Activated T-cell treated with anti-CD3 and anti-CD28 coated beads for 1 hour (primary cell): Measurements from ENCODE around the gene SSNA1.

Experiments
- DNase-seq: peaks from one replicate; pipeline ENCODE4 v3.0.0-alpha.2; 2020; ENCODE audit warnings: low read depth

Gene SSNA1

DNA sequence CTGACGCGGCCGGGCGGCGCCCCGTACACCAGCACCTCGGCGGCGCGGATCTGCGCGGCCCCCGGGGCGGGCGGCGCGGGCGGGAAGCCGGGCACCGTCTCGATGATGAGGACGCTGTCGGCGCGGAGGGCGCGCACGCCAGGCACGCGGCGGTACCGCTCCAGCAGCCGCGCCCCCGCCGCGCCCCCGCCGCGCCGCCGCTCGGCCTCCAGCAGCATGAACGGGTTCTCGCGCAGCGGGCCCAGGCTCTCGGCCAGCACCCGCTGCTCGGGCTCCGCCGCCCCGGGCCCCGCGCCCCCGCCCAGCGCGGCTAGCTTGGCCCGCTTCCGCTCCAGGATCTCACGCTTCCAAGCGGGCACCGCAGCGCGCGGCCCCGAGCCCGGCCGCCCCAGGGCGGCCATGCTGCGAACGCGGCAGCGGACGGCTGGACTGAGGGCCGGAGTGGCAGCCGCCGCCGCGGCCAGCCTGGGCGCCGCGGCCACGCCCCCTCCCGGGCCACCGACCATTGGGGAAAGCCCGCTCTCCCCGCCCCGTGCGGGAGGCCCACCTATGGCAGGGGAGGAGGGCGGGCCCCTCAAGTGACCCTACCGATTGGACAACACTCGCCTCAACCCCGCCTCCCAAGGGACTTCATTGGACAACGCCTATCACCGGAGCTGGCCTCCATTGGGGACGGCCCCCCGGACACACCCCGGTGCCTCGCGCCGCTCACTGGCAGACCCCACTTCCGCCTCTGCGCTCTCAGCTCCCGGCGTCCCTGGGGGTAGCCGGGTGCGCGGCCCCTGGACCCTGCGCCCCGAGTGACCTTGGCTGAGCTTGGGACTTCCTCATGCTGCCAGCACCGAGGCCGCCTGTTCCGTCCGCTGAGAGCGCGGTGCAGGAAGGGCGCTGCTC lies 12.1 kb downstream of the SSNA1 start, which contains the start of gene TPRN:
Gene TPRN, minus strand, starts transcription at position 431 of the 894 bp plus-strand sequence. Its CDS starts 30 bp downstream, at position 401.
- peak; percentile 97 for DNase-seq

DNA sequence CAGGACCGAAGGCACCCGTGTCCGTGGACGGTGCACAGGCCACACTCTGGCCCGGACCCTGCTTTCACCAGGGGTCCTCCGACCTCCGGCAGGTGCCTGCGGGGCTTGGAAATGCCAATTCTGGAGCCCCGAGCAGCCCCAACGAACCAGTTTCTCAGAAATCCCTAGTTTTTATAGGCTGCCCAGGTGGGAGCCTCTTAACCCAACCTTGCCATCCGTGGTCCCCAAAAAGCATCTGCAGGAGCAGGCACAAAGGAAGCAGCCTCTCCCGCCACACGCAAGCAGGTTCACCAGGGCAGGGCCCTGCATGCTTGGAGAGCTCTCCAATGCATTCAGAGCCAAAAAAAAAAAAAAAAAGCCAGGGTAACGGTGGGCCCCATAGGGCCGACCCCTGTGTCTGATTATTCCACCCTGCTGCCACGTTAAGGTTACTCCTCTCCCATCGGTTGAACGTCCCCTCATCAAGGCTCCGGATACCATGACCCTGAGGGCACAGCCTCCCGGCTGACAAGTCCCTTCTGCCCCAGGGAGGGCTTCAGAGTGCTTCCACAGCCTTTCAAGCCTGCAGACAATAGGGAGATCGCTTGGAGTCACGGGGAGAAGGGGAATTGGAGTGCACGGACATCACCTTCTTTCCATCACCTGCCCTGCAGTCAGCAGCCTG lies 12.9 kb downstream of the SSNA1 start:
- no peak for DNase-seq

DNA sequence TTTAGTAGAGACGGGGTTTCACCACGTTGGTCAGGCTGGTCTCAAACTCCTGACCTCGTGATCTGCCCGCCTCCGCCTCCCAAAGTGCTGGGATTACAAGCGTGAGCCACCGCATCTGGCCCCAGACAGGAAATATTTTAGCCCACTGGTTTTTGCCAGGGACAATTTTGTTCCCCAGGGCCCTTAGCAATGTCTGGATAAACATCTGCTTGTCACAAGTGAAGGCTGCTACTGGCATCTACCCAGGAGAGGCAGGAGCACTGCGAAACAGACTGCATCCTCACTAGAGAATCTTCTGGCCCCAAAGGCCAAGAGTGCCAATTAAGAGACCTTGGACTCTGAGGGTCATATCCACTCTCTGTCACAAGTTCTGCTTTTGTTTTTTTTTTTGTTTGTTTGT lies 14.5 kb downstream of the SSNA1 start:
- no peak for DNase-seq

DNA sequence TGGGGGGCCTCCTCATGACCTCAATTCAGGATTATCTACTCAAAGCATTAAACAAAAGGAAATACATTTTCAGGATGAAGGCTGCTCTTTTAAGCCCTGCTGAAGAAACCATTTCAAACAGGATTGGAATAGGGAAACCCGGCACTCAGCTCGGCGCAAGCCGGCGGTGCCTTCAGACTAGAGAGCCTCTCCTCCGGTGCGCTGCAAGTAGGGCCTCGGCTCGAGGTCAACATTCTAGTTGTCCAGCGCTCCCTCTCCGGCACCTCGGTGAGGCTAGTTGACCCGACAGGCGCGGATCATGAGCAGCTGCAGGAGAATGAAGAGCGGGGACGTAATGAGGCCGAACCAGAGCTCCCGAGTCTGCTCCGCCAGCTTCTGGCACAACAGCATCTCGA lies 16.3 kb downstream of the SSNA1 start:
- no peak for DNase-seq

- DNase-seq = peak; percentile 89
Observed at GRCh38 chr9:137205126-137206069, 16.9 kb downstream of the SSNA1 start, which contains the start of the genes NDOR1 and TMEM203. Gene NDOR1, plus strand, starts transcription at chr9:137205700. Its CDS starts 78 bp downstream, at chr9:137205778. Gene TMEM203, minus strand, starts transcription at chr9:137205648. Its CDS starts 234 bp downstream, at chr9:137205414.

DNA sequence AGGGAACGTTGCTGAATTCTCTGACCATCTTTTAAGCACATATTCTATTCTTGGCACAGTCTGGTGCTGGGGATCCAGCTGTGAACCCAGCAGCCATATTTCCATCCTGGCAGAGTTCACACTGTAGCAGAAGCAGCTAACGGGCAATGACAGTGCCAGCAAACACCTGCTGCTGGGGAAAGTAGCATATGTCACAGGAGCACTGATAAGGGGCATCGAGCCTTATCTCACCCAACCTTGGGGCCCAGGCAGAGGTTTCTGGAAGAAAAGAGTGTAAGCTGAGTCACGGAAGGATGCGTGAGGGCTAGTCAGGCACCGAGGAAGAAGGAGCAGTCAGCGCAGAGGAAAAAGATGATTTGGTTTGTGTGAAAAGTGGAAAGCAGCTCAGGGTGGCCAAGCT lies 18.1 kb downstream of the SSNA1 start:
- no peak for DNase-seq

- DNase-seq = no peak
Observed at GRCh38 chr9:137211532-137211931, 23.1 kb downstream of the SSNA1 start.

DNA sequence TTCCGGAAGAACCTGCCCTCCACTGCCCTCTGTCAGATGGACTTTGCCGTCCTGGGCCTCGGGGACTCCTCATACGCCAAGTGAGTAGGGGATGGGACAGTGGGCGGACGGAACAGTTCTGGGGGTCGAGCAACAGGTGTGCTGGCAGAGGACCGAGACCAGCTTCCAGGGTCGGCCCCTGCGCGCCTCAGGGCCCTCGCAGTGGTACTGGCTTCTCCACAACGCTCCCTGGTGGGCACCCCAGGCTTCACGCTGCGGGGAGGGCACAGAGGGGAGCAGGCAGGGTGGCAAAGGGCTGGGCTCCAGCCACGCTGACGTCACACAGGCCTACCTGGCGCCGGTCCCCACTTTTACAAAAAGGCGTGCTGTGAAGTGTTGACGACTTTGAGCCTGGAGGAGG lies 24.0 kb downstream of the SSNA1 start:
- DNase-seq = no peak

GRCh38 chr9:137213160-137214060 lies 24.9 kb downstream of the SSNA1 start:
- no peak for DNase-seq

GRCh38 chr9:137214620-137215019 lies 26.1 kb downstream of the SSNA1 start:
- DNase-seq = no peak

DNA sequence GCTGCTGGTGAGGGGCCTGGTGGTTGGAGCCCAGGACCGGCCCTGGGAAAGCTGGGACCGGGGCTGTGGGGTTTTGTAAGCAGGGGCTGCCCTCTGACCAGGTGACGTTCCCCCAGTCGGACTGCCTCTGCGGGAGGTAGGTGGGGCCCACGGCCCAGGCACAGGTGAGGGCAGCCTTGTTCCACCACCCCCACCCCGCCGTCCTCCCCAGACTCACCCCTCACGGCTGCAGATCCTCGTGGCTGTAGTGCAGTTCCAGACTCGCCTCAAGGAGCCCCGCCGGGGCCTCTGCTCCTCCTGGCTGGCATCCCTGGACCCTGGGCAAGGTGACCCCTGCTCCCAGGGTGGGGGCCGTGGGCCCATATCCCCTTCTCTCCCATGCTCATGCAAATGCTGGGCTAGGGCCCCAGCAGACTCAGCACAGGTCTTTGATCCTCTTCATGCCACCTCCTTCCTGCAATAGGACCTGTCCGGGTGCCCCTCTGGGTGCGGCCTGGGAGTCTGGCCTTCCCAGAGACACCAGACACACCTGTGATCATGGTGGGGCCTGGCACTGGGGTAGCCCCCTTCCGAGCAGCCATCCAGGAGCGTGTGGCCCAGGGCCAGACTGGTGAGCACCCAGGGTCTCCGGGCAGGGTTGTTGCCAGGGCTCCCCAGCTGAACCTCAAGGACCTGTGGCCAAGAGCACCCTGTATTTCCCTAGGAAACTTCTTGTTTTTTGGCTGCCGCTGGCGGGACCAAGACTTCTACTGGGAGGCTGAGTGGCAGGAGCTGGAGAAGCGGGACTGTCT lies 26.9 kb downstream of the SSNA1 start:
- no peak for DNase-seq

GRCh38 chr9:137216188-137216965 lies 27.9 kb downstream of the SSNA1 start:
- no peak for DNase-seq

GRCh38 chr9:137217276-137218211 lies 29.1 kb downstream of the SSNA1 start:
- no peak for DNase-seq

GRCh38 chr9:137218212-137218753 lies 29.8 kb downstream of the SSNA1 start:
- no peak for DNase-seq

GRCh38 chr9:137218754-137219271 lies 30.3 kb downstream of the SSNA1 start:
- no peak for DNase-seq

DNA sequence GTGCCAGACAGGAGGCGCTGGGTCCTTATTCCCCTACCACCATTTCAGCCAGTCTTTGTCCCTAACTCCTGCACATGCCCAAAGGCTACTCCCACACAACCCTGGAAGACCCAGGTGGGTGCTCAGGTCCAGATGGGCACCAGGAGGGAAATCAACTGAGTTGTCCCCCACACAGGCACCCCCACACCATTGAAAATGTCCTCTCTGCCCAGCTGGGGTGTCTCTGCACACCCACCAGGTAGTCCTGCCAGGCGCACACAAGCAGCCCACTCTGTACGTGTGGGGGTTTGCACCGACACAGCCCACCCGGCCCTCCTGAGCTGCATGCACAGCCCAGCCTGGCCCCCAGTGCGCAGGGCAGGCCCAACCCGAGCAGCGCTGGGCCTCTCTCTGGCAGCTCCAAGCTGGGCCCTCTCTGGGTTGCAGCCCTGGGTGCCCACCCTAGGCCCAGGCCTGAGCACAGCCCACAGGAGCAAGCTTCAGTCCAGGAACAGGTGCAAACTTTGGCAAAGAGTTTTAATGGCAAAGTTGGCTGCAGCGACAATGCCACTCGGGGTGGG lies 31.4 kb downstream of the SSNA1 start:
- no peak for DNase-seq
